Body of pancreas (tissue), 4 donors: Measurements from ENCODE around the gene BMP8A. TPM values are rescaled to one million over a fixed set of nuclear protein-coding genes. Genes with fewer than 3 reads are reported as not detected.
"Not testable (repeated sequence)": the region's sequence is repeated elsewhere in the genome, so short reads cannot be mapped to it uniquely, and the experiment has no call there.

Experiments used
- ATAC-seq: fragments of 150-250 bp; one replicate; pipeline ENCODE4 v1.9.1; 2016
- DNase-seq, 4 donors: peaks; one replicate each; pipeline ENCODE4 v3.0.0-alpha.2; 2019
- H3K27ac ChIP-seq, 4 donors: fragments of 200-600 bp; sonication (generic); 1 replicate in 3 of 4; 2 replicates in 1 of 4; pipeline versions ENCODE4 v1.5.1 to v1.6.1; 2016 to 2019; ENCODE audit warnings: mild to moderate bottlenecking in 1 of 4, mixed read lengths in 1 of 4, moderate library complexity in 1 of 4
- H3K27me3 ChIP-seq, 2 donors: fragments of 200-600 bp; sonication (generic); one replicate each; pipeline ENCODE4 v1.6.0; 2016; ENCODE audit warnings: mild to moderate bottlenecking in 1 of 2
- H3K36me3 ChIP-seq, 2 donors: fragments of 200-600 bp; sonication (generic); replicated peaks in 1 of 2; 2 replicates each; pipeline ENCODE4 v1.5.1; 2016; ENCODE audit warnings: low read depth in 2 of 2; ENCODE audit not compliant: insufficient read depth in 1 of 2
- H3K4me1 ChIP-seq: fragments of 200-600 bp; sonication (generic); one replicate; pipeline ENCODE4 v1.6.0; 2016
- H3K4me3 ChIP-seq, 2 donors: fragments of 200-600 bp; sonication (generic); 1 replicate in 1 of 2; 2 replicates in 1 of 2; pipeline ENCODE4 v1.5.1; 2016 to 2019
- H3K9me3 ChIP-seq, 3 donors: fragments of 200-600 bp; sonication (generic); 1 replicate in 2 of 3; 2 replicates in 1 of 3; pipeline ENCODE4 v1.5.1; 2016
- CTCF ChIP-seq, 7 experiments: fragments of 450-650 bp in 4 of 7; fragments of 200-600 bp in 3 of 7; sonication (generic) in 3 of 7; IDR thresholded peaks; one replicate each; pipeline ENCODE4 v1.5.1; 2016 to 2019; ENCODE audit warnings: antibody characterized with exemption in 7 of 7
- POLR2A ChIP-seq, 3 donors: fragments of 450-650 bp; IDR thresholded peaks; one replicate each; pipeline ENCODE4 v1.6.1; 2016; ENCODE audit warnings: antibody characterized with exemption in 3 of 3, mild to moderate bottlenecking in 2 of 3
- WGBS, 2 donors: methylation state at CpG; one replicate each; pipeline ENCODE4 v1.1.5; 2017; 5-methylcytosine and 5-hydroxymethylcytosine counted together
- intact Hi-C: fragments of 100-400 bp; cut with DNase I; formaldehyde crosslinking; loops from one replicate; pipeline ENCODE4 v1.15.1; 2023
- total RNA-seq, 2 donors: library from RNA; depleted of rRNA; stranded (reverse); fragments of >200 nt; gene quantifications; one replicate each; pipeline ENCODE4 v1.1.0, GENCODE V29; 2016

The BMP8A gene
- total RNA-seq, 2 donors from 2014 or later, result 5.7 TPM; not detected in 1

DNA sequence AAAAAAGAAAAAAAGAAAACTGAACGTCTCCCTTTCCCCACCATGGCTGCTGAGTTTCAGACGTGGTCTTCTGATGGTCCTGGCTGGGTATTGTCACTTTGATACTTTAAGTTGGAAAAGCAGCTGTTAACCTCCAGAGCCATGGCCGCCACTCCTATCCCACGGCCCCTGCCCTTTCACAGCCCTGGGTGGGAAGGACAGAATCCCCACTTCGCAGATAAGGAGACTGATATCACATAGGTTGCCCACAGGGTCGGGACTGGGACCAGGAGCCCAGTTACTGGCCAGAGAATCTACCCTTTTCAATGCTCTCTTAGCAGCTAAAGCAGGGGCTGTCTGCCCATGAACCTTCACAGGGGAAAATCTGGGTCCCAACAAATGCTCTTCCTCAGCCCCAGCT lies 16.8 kb downstream of the BMP8A start:
- Histone ChIP-seq H3K27ac (no peak overlapping the region), H3K4me3 (no peak overlapping the region), H3K4me1 (peaks cover 4% of the 10 kb centered on the region), H3K27me3 (no peaks in the 10 kb centered on the region), H3K36me3 (no peaks in the 10 kb centered on the region), H3K9me3 (no peaks in the 10 kb centered on the region)
- intact Hi-C loops, result no loop called here
- WGBS, 2 donors, result 82 to 84% methylated on average over 5 to 6 of the region's 6 CpGs
- ATAC-seq (no peak), DNase-seq (no peak)
- TF ChIP-seq POLR2A (IDR thresholded peaks at IDR 0.05), result no peak

DNA sequence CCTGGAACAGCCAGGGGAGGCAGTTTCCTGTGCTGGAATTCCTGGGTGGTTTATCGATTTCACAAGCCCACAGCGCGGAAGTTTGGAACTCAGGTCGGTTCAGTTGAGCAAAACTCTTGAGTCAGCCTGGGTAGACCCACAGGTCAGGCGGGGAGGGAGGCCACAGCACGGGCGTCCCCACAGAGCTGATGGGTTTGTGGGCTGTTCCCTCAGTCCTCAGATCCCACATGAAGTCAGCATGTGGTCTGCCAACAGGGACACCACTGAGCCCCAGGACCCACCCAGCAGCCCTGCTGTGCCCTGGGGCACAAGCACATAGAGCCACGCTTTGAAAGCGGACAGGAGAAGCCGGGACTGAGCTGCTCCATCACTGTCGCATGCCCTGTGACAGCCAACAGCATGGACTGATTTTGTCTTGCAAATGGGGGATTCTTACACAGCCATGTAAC lies 17.4 kb downstream of the BMP8A start:
- H3K4me3 ChIP-seq, result no peak overlapping the region
- ATAC-seq (peak; percentile 22), DNase-seq (no peak)
- 75 to 85% methylated on average over 6 to 11 of the region's 11 CpGs for WGBS, 2 donors
- TF ChIP-seq POLR2A (IDR thresholded peaks at IDR 0.05), result no peak
- no peak for TF ChIP-seq CTCF (IDR thresholded peaks at IDR 0.05)
- intact Hi-C loops, result no loop called here
- H3K4me1 ChIP-seq, result peaks cover 4% of the 10 kb centered on the region
- no peaks in the 10 kb centered on the region for H3K9me3 ChIP-seq
- no peaks in the 10 kb centered on the region for H3K27me3 ChIP-seq
- no peaks in the 10 kb centered on the region for H3K36me3 ChIP-seq
- H3K27ac ChIP-seq, result no peak overlapping the region

DNA sequence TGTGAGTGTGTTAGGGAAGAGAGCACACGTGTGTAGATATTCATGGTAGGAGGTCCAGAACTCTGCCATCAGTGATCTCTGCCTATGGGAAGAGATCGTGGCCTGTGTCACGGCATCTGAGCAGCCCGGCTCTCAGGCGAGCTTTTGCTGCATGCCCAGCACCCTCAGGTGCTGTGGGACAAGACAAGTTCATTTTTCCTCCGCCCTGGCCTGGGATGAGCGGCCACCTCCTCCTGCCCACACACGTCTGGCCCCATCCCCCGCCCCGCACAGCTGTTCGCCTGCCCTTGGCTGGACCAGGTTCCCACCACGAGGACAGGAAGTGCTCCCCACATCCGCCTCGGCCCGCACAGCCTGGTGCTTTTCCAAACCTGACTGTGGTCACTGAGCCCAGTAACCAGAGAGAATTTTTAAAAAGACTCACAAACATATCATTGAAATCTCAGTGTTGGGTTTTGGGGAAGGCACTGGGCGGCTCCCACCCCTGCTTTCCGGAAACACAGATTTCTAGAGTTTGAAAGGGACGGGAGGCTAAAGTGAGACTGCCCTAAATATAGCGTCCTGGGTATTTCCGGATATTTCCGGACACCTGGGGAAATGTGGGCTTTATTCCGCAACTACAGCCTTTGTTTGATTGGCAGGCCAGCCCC lies 18.0 kb downstream of the BMP8A start:
- no peak overlapping the region for H3K4me3 ChIP-seq
- peak; percentile 43 for ATAC-seq
- peaks cover 4% of the 10 kb centered on the region for H3K4me1 ChIP-seq
- H3K36me3 ChIP-seq, result no peaks in the 10 kb centered on the region
- no peak for TF ChIP-seq POLR2A (IDR thresholded peaks at IDR 0.05)
- no peak for TF ChIP-seq CTCF (IDR thresholded peaks at IDR 0.05)
- H3K27me3 ChIP-seq, result no peaks in the 10 kb centered on the region
- 69 to 76% methylated on average over 15 to 22 of the region's 22 CpGs for whole genome bisulfite sequencing, 2 donors
- intact Hi-C loops, result no loop called here
- DNase-seq, result no peak
- no peak overlapping the region for H3K27ac ChIP-seq
- H3K9me3 ChIP-seq, result no peaks in the 10 kb centered on the region

- H3K27me3 ChIP-seq, ATAC-seq, H3K36me3 ChIP-seq, intact Hi-C loops, H3K9me3 ChIP-seq, H3K27ac ChIP-seq, H3K4me1 ChIP-seq, DNase-seq, H3K4me3 ChIP-seq: not testable (repeated sequence)
- 81 to 91% methylated on average over 5 to 10 of the region's 20 CpGs for WGBS, 2 donors
These were observed 19.2 kb downstream of the BMP8A start for GRCh38 chr1:39510570-39511186.

GRCh38 chr1:39511477-39511876 lies 20.0 kb downstream of the BMP8A start:
- H3K4me1 ChIP-seq, H3K4me3 ChIP-seq, H3K27ac ChIP-seq, DNase-seq, H3K27me3 ChIP-seq, ATAC-seq, H3K9me3 ChIP-seq, intact Hi-C loops, H3K36me3 ChIP-seq: not testable (repeated sequence)
- WGBS, 2 donors, result no CpG with 5 or more reads among the region's 13 CpGs

DNA sequence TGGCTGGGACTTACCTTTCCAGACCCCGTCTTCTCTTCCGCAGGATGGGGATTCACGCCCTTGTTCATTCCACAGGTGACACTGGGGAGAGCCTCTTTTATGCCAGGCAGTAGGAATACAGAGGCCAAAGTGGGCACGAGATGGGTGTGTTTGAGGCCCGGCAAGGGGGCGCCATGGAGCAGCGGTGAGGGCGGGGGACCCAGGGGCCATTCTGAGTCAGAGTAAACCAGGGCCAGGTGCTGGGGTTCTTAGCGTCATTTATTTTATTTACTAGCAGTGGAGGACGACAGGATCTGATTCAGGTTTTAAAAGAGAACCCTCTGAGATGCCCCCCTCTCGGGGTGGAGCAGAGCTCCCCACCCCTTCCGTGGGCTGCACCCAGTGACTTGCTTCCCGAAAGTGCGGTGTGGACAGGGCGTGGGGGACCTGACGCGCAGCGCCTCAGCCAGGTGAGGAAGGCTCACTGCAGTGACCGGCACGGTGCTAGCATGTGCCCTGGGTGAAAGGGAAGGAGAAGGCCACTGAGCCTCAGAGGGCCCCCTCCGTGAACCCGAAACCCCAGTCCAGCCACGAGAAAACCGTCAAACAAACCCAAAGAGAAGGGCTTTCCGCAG lies 20.9 kb downstream of the BMP8A start:
- ATAC-seq, H3K9me3 ChIP-seq, H3K4me1 ChIP-seq, H3K36me3 ChIP-seq, H3K27ac ChIP-seq, H3K27me3 ChIP-seq, intact Hi-C loops, H3K4me3 ChIP-seq, DNase-seq: not testable (repeated sequence)
- WGBS, 2 donors, result 53% methylated on average over 3 of the region's 25 CpGs; no CpG with 5 or more reads in 1 of the 2 donors

GRCh38 chr1:39514710-39515124 lies 23.3 kb downstream of the BMP8A start:
- ATAC-seq (peak; percentile 27), DNase-seq (peak in 1 of 4 donors; percentile 29)
- H3K27ac ChIP-seq, H3K4me3 ChIP-seq, intact Hi-C loops, H3K4me1 ChIP-seq, H3K9me3 ChIP-seq, H3K27me3 ChIP-seq, H3K36me3 ChIP-seq: not testable (repeated sequence)
- 18% methylated on average over 14 of the region's 46 CpGs; no CpG with 5 or more reads in 1 of the 2 donors for WGBS, 2 donors

- not testable (repeated sequence) for H3K36me3 ChIP-seq
- 30 to 66% methylated on average over 16 to 24 of the region's 78 CpGs for WGBS, 2 donors
These were observed 24.0 kb downstream of the BMP8A start for GRCh38 chr1:39515131-39516086.

DNA sequence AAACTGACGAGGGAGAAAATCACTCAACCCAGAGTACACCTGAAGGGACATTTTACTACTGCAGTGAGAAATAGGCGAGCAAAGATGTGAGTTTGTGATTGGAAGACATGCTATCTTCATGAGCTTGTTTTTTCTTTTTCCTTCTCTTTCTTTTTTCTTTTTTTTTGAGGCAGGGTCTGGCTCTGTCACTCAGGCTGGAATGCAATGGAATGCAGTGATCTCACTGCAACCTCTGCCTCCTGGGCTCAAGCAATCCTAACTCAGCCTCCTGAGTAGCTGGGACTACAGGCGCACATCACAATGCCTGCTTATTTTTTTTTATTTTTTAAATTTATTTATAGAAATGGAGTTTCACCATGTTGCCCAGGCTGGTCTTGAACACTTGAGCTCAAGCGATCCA lies 25.4 kb downstream of the BMP8A start:
- H3K36me3 ChIP-seq, H3K4me1 ChIP-seq, H3K27ac ChIP-seq, H3K27me3 ChIP-seq, DNase-seq, ATAC-seq, H3K9me3 ChIP-seq, intact Hi-C loops, H3K4me3 ChIP-seq: not testable (repeated sequence)
- 86 to 90% methylated on average over 4 of the region's 4 CpGs for WGBS, 2 donors

More at GRCh38 chr1:39515131-39516086, 24.0 kb downstream of the BMP8A start:
- intact Hi-C loops, H3K27ac ChIP-seq, H3K4me3 ChIP-seq, ATAC-seq, H3K4me1 ChIP-seq, H3K9me3 ChIP-seq, H3K27me3 ChIP-seq, DNase-seq: not testable (repeated sequence)
